Measurements from ENCODE around the gene SLC39A11. TPM values are rescaled to one million over a fixed set of nuclear protein-coding genes. Genes with fewer than 3 reads are reported as not detected.

SLC39A11 gene
- total and polyA plus RNA-seq, 2 of the 13 experiments (the other 11 are each of a cell fraction or from before 2014, with no cell fraction given) = 17.2 to 31.5 TPM

DNA sequence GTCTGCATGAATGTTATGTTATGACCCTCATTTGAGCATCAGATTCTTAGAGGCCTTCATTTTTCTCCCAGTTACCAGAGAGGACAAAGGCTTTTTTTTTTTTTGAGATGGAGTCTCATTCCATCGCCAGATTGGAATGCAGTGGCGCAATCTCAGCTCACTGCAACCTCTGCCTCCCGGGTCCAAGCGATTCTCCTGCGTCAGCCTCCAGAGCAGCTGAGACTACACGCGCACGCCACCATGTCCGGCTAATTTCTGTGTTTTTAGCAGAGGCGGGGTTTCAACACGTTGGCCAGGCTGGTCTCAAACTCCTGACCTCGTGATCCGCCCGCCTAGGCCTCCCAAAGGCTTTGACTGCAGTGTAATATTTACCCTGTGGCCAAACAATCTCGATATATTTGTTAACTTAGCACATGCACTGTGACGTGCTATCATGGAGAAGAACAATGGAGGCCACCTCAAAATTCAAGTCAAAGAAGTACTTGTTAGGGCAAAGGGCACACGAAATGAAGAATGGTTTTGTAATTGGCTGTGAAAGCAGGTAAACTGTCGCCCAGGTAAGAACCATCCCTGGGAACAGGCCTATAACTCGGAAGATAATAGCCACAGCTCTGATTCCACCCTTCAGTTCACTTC lies 303.4 kb downstream of the SLC39A11 start (continued):
- TF ChIP-seq, protein P1, sequence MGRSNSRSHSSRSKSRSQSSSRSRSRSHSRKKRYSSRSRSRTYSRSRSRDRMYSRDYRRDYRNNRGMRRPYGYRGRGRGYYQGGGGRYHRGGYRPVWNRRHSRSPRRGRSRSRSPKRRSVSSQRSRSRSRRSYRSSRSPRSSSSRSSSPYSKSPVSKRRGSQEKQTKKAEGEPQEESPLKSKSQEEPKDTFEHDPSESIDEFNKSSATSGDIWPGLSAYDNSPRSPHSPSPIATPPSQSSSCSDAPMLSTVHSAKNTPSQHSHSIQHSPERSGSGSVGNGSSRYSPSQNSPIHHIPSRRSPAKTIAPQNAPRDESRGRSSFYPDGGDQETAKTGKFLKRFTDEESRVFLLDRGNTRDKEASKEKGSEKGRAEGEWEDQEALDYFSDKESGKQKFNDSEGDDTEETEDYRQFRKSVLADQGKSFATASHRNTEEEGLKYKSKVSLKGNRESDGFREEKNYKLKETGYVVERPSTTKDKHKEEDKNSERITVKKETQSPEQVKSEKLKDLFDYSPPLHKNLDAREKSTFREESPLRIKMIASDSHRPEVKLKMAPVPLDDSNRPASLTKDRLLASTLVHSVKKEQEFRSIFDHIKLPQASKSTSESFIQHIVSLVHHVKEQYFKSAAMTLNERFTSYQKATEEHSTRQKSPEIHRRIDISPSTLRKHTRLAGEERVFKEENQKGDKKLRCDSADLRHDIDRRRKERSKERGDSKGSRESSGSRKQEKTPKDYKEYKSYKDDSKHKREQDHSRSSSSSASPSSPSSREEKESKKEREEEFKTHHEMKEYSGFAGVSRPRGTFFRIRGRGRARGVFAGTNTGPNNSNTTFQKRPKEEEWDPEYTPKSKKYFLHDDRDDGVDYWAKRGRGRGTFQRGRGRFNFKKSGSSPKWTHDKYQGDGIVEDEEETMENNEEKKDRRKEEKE (IDR thresholded peaks at IDR 0.05) = no peak
- no peak for TF ChIP-seq ZFP90 (CRISPR knock-in tag; IDR thresholded peaks at IDR 0.05; ENCODE audit: borderline replicate concordance)
- no peak for TF ChIP-seq KLF6 (CRISPR knock-in tag; IDR thresholded peaks at IDR 0.05)
- no peak for TF ChIP-seq ZNF570 (CRISPR knock-in tag; IDR thresholded peaks at IDR 0.05; ENCODE audit: borderline replicate concordance)
- peak; percentile 22; the same call in 1 of the 2 replicates for TF ChIP-seq ISL2 (CRISPR knock-in tag; IDR thresholded peaks at IDR 0.05)
- TF ChIP-seq, protein P2, sequence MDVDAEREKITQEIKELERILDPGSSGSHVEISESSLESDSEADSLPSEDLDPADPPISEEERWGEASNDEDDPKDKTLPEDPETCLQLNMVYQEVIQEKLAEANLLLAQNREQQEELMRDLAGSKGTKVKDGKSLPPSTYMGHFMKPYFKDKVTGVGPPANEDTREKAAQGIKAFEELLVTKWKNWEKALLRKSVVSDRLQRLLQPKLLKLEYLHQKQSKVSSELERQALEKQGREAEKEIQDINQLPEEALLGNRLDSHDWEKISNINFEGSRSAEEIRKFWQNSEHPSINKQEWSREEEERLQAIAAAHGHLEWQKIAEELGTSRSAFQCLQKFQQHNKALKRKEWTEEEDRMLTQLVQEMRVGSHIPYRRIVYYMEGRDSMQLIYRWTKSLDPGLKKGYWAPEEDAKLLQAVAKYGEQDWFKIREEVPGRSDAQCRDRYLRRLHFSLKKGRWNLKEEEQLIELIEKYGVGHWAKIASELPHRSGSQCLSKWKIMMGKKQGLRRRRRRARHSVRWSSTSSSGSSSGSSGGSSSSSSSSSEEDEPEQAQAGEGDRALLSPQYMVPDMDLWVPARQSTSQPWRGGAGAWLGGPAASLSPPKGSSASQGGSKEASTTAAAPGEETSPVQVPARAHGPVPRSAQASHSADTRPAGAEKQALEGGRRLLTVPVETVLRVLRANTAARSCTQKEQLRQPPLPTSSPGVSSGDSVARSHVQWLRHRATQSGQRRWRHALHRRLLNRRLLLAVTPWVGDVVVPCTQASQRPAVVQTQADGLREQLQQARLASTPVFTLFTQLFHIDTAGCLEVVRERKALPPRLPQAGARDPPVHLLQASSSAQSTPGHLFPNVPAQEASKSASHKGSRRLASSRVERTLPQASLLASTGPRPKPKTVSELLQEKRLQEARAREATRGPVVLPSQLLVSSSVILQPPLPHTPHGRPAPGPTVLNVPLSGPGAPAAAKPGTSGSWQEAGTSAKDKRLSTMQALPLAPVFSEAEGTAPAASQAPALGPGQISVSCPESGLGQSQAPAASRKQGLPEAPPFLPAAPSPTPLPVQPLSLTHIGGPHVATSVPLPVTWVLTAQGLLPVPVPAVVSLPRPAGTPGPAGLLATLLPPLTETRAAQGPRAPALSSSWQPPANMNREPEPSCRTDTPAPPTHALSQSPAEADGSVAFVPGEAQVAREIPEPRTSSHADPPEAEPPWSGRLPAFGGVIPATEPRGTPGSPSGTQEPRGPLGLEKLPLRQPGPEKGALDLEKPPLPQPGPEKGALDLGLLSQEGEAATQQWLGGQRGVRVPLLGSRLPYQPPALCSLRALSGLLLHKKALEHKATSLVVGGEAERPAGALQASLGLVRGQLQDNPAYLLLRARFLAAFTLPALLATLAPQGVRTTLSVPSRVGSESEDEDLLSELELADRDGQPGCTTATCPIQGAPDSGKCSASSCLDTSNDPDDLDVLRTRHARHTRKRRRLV (CRISPR knock-in tag; IDR thresholded peaks at IDR 0.05) = no peak
- no peak for TF ChIP-seq ZNF224 (CRISPR knock-in tag; IDR thresholded peaks at IDR 0.05)
- no peak for TF ChIP-seq RBFOX2 (IDR thresholded peaks at IDR 0.05; ENCODE audit: low read depth, low read length)
- no peak for TF ChIP-seq ZNF776 (CRISPR knock-in tag; IDR thresholded peaks at IDR 0.05)
- TF ChIP-seq ZNF234 (CRISPR knock-in tag; conservative IDR thresholded peaks at IDR 0.05) = no peak
- no peak for TF ChIP-seq GTF2F1 (IDR thresholded peaks at IDR 0.05; ENCODE audit: low read length)
- no peak for TF ChIP-seq ZNF138 (CRISPR knock-in tag; IDR thresholded peaks at IDR 0.05; ENCODE audit: low read depth)
- TF ChIP-seq DNMT3B (CRISPR knock-in tag; conservative IDR thresholded peaks at IDR 0.05) = no peak
- no peak for TF ChIP-seq NFYB (CRISPR knock-in tag; IDR thresholded peaks at IDR 0.05)
- TF ChIP-seq ZNF12 (CRISPR knock-in tag; IDR thresholded peaks at IDR 0.05) = no peak
- TF ChIP-seq ZNF430 (CRISPR knock-in tag; IDR thresholded peaks at IDR 0.05) = peak; percentile 48; the same call in 1 of the 2 replicates
- TF ChIP-seq KLF12 (CRISPR knock-in tag; IDR thresholded peaks at IDR 0.05; ENCODE audit: borderline replicate concordance) = no peak
- no peak for TF ChIP-seq ZNF367 (CRISPR knock-in tag; IDR thresholded peaks at IDR 0.05; ENCODE audit: borderline replicate concordance)

Data from HepG2 (cell line).